H9 (cell line): Measurements from ENCODE around the gene WIF1. TPM values are rescaled to one million over a fixed set of nuclear protein-coding genes. Genes with fewer than 3 reads are reported as not detected.

ENCODE experiments used
- DNase-seq: peaks from one replicate; pipeline ENCODE4 v3.0.0-alpha.2; 2017
- H2AFZ ChIP-seq: one replicate; pipeline ENCODE4 v1.6.1; 2013; ENCODE audit warnings: mild to moderate bottlenecking, low read length, control low read depth, moderate library complexity
- H2AK5ac ChIP-seq: 2 replicates; pipeline ENCODE4 v1.6.1; 2013; ENCODE audit warnings: low read length, control low read depth, mixed read lengths; ENCODE audit not compliant: insufficient read length
- H2BK120ac ChIP-seq: one replicate; pipeline ENCODE4 v1.6.1; 2013; ENCODE audit warnings: low read depth, mild to moderate bottlenecking, low read length, control low read depth, inconsistent platforms; ENCODE audit not compliant: poor library complexity, severe bottlenecking
- H2BK12ac ChIP-seq: 2 replicates; pipeline ENCODE4 v1.6.1; 2013; ENCODE audit warnings: low read length, control low read depth, mixed read lengths, low read depth; ENCODE audit not compliant: insufficient read length
- H2BK15ac ChIP-seq: 2 replicates; pipeline ENCODE4 v1.6.1; 2013; ENCODE audit warnings: low read depth, low read length, control low read depth
- H2BK20ac ChIP-seq: one replicate; pipeline ENCODE4 v1.6.1; 2013; ENCODE audit warnings: low read depth, mild to moderate bottlenecking, low read length, control low read depth, inconsistent platforms; ENCODE audit not compliant: poor library complexity, severe bottlenecking
- H2BK5ac ChIP-seq: 2 replicates; pipeline ENCODE4 v1.6.1; 2013; ENCODE audit warnings: low read length, control low read depth, mixed read lengths; ENCODE audit not compliant: insufficient read length
- H3K14ac ChIP-seq: 2 replicates; pipeline ENCODE4 v1.6.1; 2013; ENCODE audit warnings: low read length, control low read depth; ENCODE audit not compliant: insufficient read depth
- H3K18ac ChIP-seq: 2 replicates; pipeline ENCODE4 v1.6.1; 2013; ENCODE audit warnings: low read depth, mild to moderate bottlenecking, mixed read lengths, low read length, control low read depth; ENCODE audit not compliant: insufficient read length
- H3K23ac ChIP-seq: 2 replicates; pipeline ENCODE4 v1.6.1; 2013; ENCODE audit warnings: low read length, control low read depth, mixed read lengths, low read depth; ENCODE audit not compliant: insufficient read length
- H3K23me2 ChIP-seq: 2 replicates; pipeline ENCODE4 v1.6.1; 2013; ENCODE audit warnings: low read depth, mild to moderate bottlenecking, mixed read lengths, low read length, control low read depth; ENCODE audit not compliant: insufficient read length, poor library complexity, severe bottlenecking
- H3K27ac ChIP-seq: 2 replicates; pipeline ENCODE4 v1.5.1; 2013; ENCODE audit warnings: low read length, control low read depth, mixed read lengths, low read depth; ENCODE audit not compliant: insufficient read length
- H3K27me3 ChIP-seq: 2 replicates; pipeline ENCODE4 v1.6.1; 2013; ENCODE audit warnings: low read length, control low read depth, inconsistent platforms; ENCODE audit not compliant: insufficient read depth
- H3K4ac ChIP-seq: 2 replicates; pipeline ENCODE4 v1.6.1; 2013; ENCODE audit warnings: low read depth, mild to moderate bottlenecking, control low read depth, inconsistent platforms, low read length, moderate library complexity
- H3K4me1 ChIP-seq: 2 replicates; pipeline ENCODE4 v1.6.1; 2013; ENCODE audit warnings: low read length, control low read depth, inconsistent platforms; ENCODE audit not compliant: insufficient read depth
- H3K4me2 ChIP-seq: 2 replicates; pipeline ENCODE4 v1.6.1; 2013; ENCODE audit warnings: low read length, control low read depth, mixed read lengths; ENCODE audit not compliant: insufficient read length, insufficient read depth
- H3K56ac ChIP-seq: 2 replicates; pipeline ENCODE4 v1.6.1; 2013; ENCODE audit warnings: low read depth, mild to moderate bottlenecking, mixed read lengths, low read length, control low read depth; ENCODE audit not compliant: insufficient read length
- H3K79me1 ChIP-seq: 2 replicates; pipeline ENCODE4 v1.6.1; 2013; ENCODE audit warnings: low read depth, mild to moderate bottlenecking, moderate library complexity, low read length, control low read depth, inconsistent platforms; ENCODE audit not compliant: insufficient read depth, poor library complexity, severe bottlenecking
- H3K79me2 ChIP-seq: 2 replicates; pipeline ENCODE4 v1.6.1; 2013; ENCODE audit warnings: low read length, control low read depth, inconsistent platforms; ENCODE audit not compliant: insufficient read depth
- H3K9ac ChIP-seq: 2 replicates; pipeline ENCODE4 v1.6.1; 2013; ENCODE audit warnings: low read length, control low read depth, mixed read lengths; ENCODE audit not compliant: insufficient read length; ENCODE audit errors: extremely low read depth
- H3K9me3 ChIP-seq: one replicate; pipeline ENCODE4 v1.6.1; 2013; ENCODE audit warnings: low read depth, low read length, inconsistent platforms; ENCODE audit not compliant: control insufficient read depth
- H3T11ph ChIP-seq: one replicate; pipeline ENCODE4 v1.6.1; 2013; ENCODE audit warnings: mild to moderate bottlenecking, low read length, control low read depth, inconsistent platforms
- H4K20me1 ChIP-seq: one replicate; pipeline ENCODE4 v1.6.1; 2013; ENCODE audit not compliant: control insufficient read depth, insufficient read length, insufficient read depth
- H4K5ac ChIP-seq: 2 replicates; pipeline ENCODE4 v1.6.1; 2013; ENCODE audit warnings: low read depth, mild to moderate bottlenecking, mixed read lengths, low read length, control low read depth; ENCODE audit not compliant: insufficient read length
- H4K8ac ChIP-seq: replicated peaks from 2 replicates; pipeline ENCODE4 v1.6.1; 2013; ENCODE audit warnings: low read length, control low read depth, mixed read lengths, low read depth; ENCODE audit not compliant: insufficient read length
- H4K91ac ChIP-seq: 2 replicates; pipeline ENCODE4 v1.6.1; 2013; ENCODE audit warnings: low read depth, mild to moderate bottlenecking, moderate library complexity, mixed read lengths, low read length, control low read depth; ENCODE audit not compliant: insufficient read length
- H3K27ac Mint-ChIP-seq, 3 experiments: 2 replicates in 2 of 3; 3 replicates in 1 of 3; pipeline ENCODE4 v1.8.0; 2020 to 2021; ENCODE audit warnings: mixed read lengths in 3 of 3, mild to moderate bottlenecking in 1 of 3, moderate library complexity in 1 of 3
- H3K27me3 Mint-ChIP-seq: 2 replicates; pipeline ENCODE4 v1.8.0; 2021; ENCODE audit warnings: low read depth, mild to moderate bottlenecking, moderate library complexity, mixed read lengths
- H3K36me3 Mint-ChIP-seq, 3 experiments: 2 replicates in 2 of 3; 3 replicates in 1 of 3; pipeline ENCODE4 v1.8.0; 2020 to 2021; ENCODE audit warnings: low read depth in 3 of 3, mixed read lengths in 3 of 3; ENCODE audit not compliant: insufficient read depth in 1 of 3
- H3K4me1 Mint-ChIP-seq, 2 experiments: 2 replicates each; pipeline ENCODE4 v1.8.0; 2020; ENCODE audit warnings: mixed read lengths in 2 of 2
- H3K4me3 Mint-ChIP-seq, 2 experiments: 2 replicates in 1 of 2; 3 replicates in 1 of 2; pipeline ENCODE4 v1.8.0; 2020 to 2021; ENCODE audit warnings: mild to moderate bottlenecking in 2 of 2, mixed read lengths in 2 of 2, moderate library complexity in 1 of 2
- H3K9me3 Mint-ChIP-seq, 2 experiments: 2 replicates in 1 of 2; 3 replicates in 1 of 2; pipeline ENCODE4 v1.8.0; 2020; ENCODE audit warnings: mild to moderate bottlenecking in 2 of 2, mixed read lengths in 2 of 2, moderate library complexity in 1 of 2
- WGBS: extraction: QIAGEN DNeasy Blood & Tissue Kit; methylation state at CpG from one replicate; pipeline ENCODE4 v1.1.7; 2013; ENCODE audit warnings: missing lambda C conversion rate, low lambda C conversion rate, mixed read lengths; ENCODE audit not compliant: insufficient read length; ENCODE audit errors: extremely low coverage; 5-methylcytosine and 5-hydroxymethylcytosine counted together
- total RNA-seq: library from RNA; stranded (reverse); gene quantifications from 2 replicates; pipeline ENCODE4 v1.2.1, GENCODE V29; 2021
- TF ChIP-seq, protein P1 (sequence below): fragments of 200-600 bp; sonication (generic); conservative IDR thresholded peaks from 3 replicates; pipeline ENCODE4 v1.8.0; 2021; ENCODE audit warnings: antibody characterized with exemption, mild to moderate bottlenecking

WIF1 gene
- total RNA-seq, 1 experiment from 2014 or later: 0.98 TPM

DNA sequence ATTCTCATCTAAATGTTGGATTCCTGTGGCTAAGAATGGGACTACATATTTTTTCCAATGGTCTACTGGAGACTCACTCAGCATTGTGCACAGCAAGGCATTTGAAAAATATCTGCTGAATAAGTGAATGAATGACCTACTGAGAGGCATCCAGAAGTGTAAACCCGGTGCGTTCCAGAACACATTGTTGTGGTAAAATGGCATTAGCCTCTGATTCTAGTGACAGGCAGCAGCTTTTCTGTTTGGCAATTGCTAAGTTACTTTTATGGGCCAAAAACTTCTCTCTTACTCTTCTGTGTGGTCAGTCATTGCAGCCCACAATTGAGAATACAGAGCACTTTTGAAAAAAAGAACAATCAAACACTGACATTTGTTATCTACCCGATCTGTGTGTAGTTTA, 36.5 kb downstream of the WIF1 start:
- no peak overlapping the region for H3T11ph ChIP-seq
- H4K20me1 ChIP-seq: no peaks in the 10 kb centered on the region
- no peak overlapping the region for H3K27ac ChIP-seq
- H3K9ac ChIP-seq: no peak overlapping the region
- H3K9me3 ChIP-seq: no peaks in the 10 kb centered on the region
- no peak overlapping the region for H2BK15ac ChIP-seq
- no peak overlapping the region for H2AK5ac ChIP-seq
- Mint-ChIP-seq H3K27me3 (no peaks in the 10 kb centered on the region), H3K4me1 (peaks cover 24 to 27% of the 10 kb centered on the region in 2 experiments), H3K9me3 (no peaks in the 10 kb centered on the region), H3K36me3 (no peaks in the 10 kb centered on the region), H3K27ac (no peak overlapping the region), H3K4me3 (no peak overlapping the region)
- no peak overlapping the region for H4K91ac ChIP-seq
- no peak overlapping the region for H3K18ac ChIP-seq
- TF ChIP-seq, protein P1, sequence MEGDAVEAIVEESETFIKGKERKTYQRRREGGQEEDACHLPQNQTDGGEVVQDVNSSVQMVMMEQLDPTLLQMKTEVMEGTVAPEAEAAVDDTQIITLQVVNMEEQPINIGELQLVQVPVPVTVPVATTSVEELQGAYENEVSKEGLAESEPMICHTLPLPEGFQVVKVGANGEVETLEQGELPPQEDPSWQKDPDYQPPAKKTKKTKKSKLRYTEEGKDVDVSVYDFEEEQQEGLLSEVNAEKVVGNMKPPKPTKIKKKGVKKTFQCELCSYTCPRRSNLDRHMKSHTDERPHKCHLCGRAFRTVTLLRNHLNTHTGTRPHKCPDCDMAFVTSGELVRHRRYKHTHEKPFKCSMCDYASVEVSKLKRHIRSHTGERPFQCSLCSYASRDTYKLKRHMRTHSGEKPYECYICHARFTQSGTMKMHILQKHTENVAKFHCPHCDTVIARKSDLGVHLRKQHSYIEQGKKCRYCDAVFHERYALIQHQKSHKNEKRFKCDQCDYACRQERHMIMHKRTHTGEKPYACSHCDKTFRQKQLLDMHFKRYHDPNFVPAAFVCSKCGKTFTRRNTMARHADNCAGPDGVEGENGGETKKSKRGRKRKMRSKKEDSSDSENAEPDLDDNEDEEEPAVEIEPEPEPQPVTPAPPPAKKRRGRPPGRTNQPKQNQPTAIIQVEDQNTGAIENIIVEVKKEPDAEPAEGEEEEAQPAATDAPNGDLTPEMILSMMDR: no peak
- H3K23ac ChIP-seq: no peak overlapping the region
- no peaks in the 10 kb centered on the region for H3K79me1 ChIP-seq
- H2BK12ac ChIP-seq: no peak overlapping the region
- H3K27me3 ChIP-seq: no peaks in the 10 kb centered on the region
- H3K4ac ChIP-seq: no peak overlapping the region
- H3K4me2 ChIP-seq: no peak overlapping the region
- no peak overlapping the region for H2BK120ac ChIP-seq
- no peak overlapping the region for H2AFZ ChIP-seq
- H4K8ac ChIP-seq: no peak overlapping the region
- H4K5ac ChIP-seq: no peak overlapping the region
- no peak overlapping the region for H3K56ac ChIP-seq
- no peaks in the 10 kb centered on the region for H3K79me2 ChIP-seq
- no peak for DNase-seq
- H3K23me2 ChIP-seq: no peaks in the 10 kb centered on the region
- H3K14ac ChIP-seq: no peak overlapping the region
- no peaks in the 10 kb centered on the region; the same call in 1 of the 2 replicates for H3K4me1 ChIP-seq
- H2BK20ac ChIP-seq: no peak overlapping the region
- H2BK5ac ChIP-seq: no peak overlapping the region
- no CpG with 5 or more reads among the region's 3 CpGs for WGBS
